Measurements from ENCODE around the gene COL24A1. TPM values are rescaled to one million over a fixed set of nuclear protein-coding genes. Genes with fewer than 3 reads are reported as not detected.
A peak's percentile ranks its signal among the peaks of the same experiment; 100 is the strongest.
"Not testable (repeated sequence)": the region's sequence is repeated elsewhere in the genome, so short reads cannot be mapped to it uniquely, and the experiment has no call there.

COL24A1 gene
- total RNA-seq, 1 experiment from 2014 or later = not detected

DNA sequence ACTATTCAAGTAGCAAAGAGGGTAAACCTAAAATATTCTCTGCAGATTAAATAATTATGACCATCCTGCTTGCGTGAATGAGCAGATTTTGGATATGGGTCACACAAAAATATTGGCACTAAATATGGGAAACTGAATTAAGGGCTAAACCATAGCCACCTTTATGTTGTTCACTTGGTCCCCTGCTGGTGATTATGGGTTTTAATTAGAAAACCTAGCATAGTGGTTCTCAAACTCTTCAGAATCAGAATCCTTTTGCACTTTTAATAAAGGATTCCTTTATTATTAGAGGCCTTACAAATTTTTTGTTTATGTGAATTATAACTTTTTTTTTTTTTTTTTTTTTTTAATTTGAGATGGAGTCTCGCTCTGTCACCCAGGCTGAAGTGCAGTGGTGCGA is 409.8 kb downstream of the COL24A1 start:
- in situ Hi-C loops (cut with HindIII; ENCODE audit: low sequenced_read_pairs) = no loop called here
- no peak for DNase-seq (ENCODE audit: low spot score)

DNA sequence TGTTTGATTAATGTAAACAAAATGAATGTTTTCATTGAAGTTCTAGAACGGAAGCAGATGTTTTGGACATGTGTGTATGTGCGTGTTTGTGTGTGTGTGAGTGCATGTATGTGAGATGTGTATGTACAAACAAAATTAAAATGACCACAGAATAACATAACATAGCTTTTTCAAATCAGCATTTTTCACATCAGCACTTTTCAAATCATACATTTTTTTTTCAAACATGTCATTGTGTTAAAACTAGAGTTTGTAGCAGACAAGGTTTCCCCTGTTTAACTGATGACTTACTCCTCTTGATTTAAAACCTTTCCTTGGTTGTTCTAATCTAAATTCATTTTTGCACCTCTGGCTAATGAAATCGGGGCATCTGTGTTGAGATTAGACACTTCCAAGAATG is 412.8 kb downstream of the COL24A1 start:
- DNase-seq (ENCODE audit: low spot score) = no peak
- in situ Hi-C loops (cut with HindIII; ENCODE audit: low sequenced_read_pairs) = no loop called here

DNA sequence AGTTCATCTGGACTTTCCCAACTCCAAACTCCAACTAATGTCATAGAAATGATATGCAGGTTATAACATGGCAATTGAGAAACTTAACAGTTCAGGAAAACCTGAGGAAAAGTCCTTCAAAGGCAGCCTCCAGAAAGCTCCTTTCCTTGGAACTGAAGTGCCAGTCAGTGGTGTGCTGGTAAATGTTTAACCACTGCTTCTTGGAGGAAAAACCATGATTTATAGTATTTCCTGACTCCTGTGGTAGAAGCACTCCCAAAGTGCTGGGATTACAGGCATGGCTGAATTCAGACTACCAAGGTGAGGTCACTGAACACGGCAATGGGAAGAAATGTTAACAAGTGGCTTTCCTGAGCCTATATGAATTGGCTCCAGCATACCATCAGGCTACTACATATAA is 421.6 kb downstream of the COL24A1 start:
- in situ Hi-C loops (cut with HindIII; ENCODE audit: low sequenced_read_pairs) = no loop called here
- DNase-seq (ENCODE audit: low spot score) = no peak

DNA sequence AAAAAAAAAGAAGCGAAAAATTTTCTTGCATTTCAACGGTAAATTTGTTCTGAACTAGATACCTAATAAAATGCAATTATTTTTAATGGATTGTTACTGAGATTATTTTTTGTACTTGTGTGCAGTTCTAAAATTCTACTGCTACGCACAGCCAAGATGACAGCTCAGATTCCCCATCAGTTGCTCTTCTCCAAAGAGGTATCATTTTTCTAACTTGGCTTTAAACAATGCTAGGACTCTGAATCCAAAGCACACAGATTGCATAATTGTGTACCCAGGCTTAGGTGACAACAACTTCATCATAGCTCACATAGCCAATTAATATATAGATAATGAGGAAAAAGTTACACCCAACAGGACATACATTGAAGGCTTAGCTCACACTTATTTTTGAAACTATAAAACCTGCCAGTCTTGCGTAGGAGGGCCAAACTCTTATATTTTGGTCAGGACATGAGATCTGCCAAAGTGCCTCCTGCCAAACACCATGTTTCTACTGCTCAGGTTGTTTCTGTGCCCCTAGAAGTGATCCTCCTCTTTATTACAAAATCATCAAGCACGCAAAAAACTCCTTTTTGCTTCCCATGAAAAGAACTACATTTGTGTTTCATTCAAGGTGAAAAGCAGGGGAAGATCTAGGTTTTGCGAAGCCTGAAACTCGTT is 437.8 kb downstream of the COL24A1 start:
- in situ Hi-C loops (cut with HindIII; ENCODE audit: low sequenced_read_pairs) = no loop called here

DNA sequence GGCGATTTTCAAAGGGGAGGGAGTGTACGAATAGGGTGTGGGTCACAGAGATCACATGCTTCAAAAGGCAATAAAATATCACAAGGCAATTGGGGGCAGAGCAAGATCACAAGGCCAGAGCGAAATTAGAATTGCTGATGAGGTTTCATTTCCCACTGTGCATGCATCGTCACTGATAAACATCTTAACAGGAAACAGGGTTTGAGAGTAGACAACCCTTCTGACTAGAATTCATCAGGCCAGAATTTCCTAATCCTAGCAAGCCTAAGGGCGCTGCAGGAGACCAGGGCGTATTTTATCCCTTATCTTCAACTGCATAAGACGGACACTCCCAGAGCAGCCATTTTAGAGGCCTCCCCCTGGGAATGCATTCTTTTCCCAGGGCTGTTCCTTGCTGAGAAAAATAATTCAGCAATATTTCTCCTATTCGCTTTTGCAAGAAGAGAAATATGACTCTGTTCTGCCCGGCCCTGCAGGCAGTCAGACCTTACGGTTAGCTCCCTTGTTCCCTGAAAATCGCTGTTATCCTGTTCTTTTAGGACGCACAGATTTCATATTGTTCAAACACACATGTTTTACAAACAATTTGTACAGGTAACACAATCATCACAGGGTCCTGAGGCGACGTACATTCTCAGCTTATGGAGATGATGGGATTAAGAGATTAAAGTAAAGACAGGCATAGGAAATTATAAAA is 442.0 kb downstream of the COL24A1 start:
- in situ Hi-C loops (cut with HindIII; ENCODE audit: low sequenced_read_pairs); DNase-seq (ENCODE audit: low spot score): not testable (repeated sequence)

More for the DNA sequence above, 437.8 kb downstream of the COL24A1 start:
- no peak for DNase-seq (ENCODE audit: low spot score)

DNA sequence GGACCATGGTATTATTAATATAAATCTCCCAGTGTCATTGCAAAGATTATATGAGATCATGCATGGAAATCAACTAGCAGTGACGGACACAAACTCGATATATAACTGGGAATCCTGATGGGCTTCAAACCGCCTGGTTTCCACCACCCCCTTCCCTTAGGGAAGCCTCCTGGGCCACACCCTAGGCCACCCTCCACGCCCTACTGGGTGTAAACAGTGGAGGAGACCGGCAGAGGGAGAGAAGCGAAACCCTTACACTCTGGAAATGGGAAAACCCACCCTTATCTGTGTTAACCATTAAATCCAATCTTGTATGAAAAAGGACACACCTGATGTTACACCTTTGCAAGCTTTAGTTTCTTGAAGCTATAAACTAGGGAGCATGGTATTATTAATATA is 447.7 kb downstream of the COL24A1 start:
- in situ Hi-C loops (cut with HindIII; ENCODE audit: low sequenced_read_pairs) = loop anchor here (10.0 kb wide), 1 partner anchor 104 kb away; no protein-coding TSS in a partner anchor
- DNase-seq (ENCODE audit: low spot score) = no peak

DNA sequence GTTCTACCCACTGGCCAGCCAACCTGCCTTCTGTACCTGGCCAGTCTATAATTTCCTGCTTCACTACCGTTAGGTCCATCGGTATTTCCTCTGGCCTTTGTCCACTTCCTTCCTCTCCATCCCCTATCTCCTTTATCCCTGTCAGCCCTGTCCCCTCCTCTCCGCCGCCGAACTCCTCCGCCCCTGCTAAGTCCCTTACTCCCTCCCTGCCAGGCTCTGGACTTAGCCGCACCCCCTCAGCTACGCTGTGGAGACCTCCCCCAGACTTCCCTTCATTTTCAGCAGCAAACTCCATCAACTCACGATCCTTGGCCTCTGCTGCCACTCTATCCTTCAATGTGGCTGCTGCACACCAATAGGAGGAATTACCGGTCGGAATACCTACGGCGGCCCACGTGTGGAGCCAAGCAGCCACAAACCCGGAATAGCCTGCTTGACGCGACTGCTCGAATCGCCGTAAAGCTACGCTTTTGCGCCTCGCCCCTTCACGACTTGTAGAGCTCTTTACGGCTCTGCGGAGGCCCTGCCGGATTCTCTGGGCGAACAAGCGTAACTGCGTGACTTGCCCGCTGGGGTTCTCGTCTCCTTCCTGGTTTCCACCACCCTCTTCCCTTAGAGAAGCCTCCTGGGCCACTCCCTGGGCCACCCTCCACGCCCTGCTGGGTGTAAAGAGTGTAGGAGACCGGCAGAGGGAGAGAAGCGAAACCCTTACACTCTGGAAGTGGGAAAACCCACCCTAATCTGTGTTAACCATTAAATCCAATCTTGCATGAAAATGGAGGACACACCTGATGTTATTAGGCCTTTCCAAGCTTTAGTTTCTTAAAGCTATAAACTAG is 448.4 kb downstream of the COL24A1 start, which contains the start of gene ZNHIT6:
TSS of gene ZNHIT6 (minus strand) at position 444 of the 839 bp plus-strand sequence. CDS start at position 295, 149 bp downstream.
- in situ Hi-C loops (cut with HindIII; ENCODE audit: low sequenced_read_pairs) = loop anchor here (10.0 kb wide), 1 partner anchor 103 kb away; no protein-coding TSS in a partner anchor
- DNase-seq (ENCODE audit: low spot score) = peak; percentile 94

DNA sequence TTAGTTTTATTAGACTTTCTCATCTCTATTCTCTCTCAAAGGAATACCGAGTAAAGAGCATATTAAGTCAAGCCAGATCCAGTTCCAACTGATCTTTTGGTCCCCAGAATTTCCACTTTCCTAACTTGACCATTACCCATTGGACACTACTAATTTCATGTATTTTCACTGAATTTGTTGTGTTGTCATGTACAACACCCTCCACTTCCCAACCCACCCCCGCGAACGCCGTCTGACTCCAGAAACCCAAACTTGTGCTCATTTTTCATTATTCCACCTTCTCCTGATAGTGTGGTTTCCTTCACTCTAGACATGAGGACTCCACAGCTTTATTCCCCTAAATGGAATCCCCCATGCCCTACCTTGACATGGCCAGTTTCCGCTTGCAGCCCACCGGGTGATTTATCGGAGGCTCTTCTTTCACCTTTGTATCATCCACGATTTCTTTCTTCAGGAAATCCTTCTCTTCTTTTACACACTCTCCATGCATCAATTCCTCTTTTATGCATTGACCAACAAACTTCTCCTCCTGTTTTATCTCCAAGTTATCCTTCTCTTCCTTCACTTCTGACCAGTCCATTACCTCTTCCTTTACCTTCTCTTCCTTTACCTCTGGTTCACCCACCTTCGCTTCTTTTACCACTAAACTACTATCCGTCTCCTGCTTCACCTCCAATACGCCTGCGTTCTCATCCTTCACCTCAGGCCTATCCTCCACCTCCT is 449.1 kb downstream of the COL24A1 start:
- no peak for DNase-seq (ENCODE audit: low spot score)
- in situ Hi-C loops (cut with HindIII; ENCODE audit: low sequenced_read_pairs) = loop anchor here (10.0 kb wide), 1 partner anchor 103 kb away; no protein-coding TSS in a partner anchor

DNA sequence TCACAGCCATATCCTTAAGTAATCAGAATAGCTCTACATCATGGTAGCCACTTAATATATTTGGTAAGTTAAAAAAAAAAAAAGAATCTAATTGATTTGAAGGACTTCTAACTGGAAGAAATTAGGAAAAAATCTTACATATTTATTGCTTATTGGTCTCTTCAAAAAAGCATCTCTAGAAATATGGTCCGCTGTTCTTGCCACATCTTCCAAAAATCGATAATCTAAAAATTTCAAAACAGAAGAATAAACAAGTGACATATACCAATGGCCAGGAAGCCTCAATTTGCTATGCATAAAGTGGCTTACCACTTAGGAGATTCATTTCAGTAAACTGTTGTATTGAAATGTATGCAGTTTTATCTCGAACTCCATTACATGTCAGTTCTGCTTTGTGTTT is 450.6 kb downstream of the COL24A1 start:
- DNase-seq (ENCODE audit: low spot score) = no peak
- in situ Hi-C loops (cut with HindIII; ENCODE audit: low sequenced_read_pairs) = loop anchor here (10.0 kb wide), 1 partner anchor 101 kb away; no protein-coding TSS in a partner anchor

DNA sequence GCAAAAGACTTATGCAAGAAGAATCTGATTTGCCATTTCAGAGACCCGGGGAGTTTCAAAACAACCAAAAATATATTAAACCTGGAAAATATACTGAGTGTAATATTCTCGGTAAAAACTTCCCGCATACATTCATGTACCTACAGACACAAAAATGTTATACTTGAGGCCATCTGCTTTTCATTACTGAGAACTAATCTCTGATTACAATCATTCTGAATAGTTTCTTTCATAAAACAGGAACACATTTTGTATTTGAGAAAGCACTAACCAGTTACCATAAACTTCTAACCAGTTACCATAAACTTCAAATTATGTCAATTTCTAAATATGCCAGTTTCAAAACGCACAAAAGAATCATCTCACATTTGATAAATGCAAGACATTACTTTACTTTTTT is 456.1 kb downstream of the COL24A1 start:
- no peak for DNase-seq (ENCODE audit: low spot score)
- in situ Hi-C loops (cut with HindIII; ENCODE audit: low sequenced_read_pairs) = loop anchor here (10.0 kb wide), 1 partner anchor 96 kb away; no protein-coding TSS in a partner anchor

DNA sequence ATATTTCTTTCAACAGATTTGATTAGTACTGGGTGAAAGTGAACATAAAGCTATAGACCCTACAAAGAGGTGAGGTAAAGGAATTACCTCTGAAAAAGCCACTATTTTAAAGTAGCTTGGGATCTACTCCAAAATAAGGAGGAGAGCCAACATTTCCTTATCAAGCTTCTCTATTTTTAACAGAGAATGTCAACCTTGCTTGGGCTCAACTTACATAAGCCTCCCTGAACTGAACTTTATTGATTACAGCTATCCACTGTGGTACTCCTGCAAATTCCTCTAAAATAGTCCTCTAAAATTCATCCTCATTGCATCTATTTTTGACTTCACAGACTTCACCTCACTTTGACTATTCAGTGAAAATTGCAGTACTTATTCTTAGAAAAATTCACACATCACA is 458.7 kb downstream of the COL24A1 start:
- no peak for DNase-seq (ENCODE audit: low spot score)
- in situ Hi-C loops (cut with HindIII; ENCODE audit: low sequenced_read_pairs) = no loop called here

DNA sequence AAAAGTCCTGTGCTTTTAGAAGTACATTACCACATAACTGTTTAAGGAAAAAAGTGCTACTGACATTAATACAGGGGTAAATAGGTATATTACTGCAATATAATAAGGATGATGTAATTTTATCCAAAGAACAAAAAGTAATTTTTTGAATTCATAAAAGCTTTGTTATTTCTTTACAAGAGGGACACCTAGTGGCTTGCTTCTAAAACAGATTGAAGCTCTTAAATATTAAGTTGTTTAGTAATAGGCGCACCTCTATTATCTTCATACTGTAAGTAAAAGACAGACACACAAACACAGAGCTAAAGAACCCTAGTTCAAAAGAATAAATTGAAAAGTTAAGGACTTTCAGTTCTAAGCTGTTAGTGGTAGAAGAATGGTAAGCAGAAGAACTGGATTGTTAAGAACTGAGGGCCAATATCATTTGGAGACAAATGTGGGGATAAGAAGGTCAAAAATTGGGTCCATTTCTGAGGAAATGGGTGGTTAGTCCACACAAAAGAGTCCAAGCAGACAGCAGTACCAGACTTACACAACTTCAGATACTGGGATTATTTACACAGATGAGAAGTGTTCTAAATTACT is 463.8 kb downstream of the COL24A1 start:
- peak; percentile 23 for DNase-seq (ENCODE audit: low spot score)

DNA sequence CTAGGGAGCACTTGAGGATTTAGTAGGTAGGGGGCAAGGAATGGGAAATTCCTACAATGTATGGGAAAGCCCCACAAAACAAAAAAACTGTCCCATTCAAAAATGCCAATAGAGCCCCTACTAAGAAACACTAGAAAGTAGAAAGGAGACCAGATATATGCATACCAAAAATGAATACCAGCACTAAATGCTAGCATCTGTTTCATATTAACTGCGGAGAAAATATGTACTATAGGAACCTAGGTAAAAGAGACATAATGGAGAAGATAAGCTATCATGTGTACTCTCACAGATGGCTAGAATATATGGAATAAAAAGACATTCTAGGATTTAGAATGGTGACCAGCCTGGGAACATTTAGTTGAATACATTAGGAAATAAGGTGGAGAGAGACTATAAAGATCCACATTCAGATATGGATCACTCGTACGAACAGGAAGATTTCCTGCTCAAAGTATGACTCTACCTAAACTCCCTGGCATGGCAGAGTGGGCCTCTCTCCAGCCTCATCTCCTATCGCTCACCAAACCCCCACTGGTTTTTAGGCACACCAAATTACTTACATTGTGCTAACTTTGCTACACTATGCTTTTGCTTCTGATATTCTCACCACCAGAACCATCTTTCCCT is 466.7 kb downstream of the COL24A1 start:
- in situ Hi-C loops (cut with HindIII; ENCODE audit: low sequenced_read_pairs) = loop anchor here (10.0 kb wide), 1 partner anchor 365 kb away; no protein-coding TSS in a partner anchor
- no peak for DNase-seq (ENCODE audit: low spot score)

More for the DNA sequence above, 463.8 kb downstream of the COL24A1 start:
- in situ Hi-C loops (cut with HindIII; ENCODE audit: low sequenced_read_pairs) = no loop called here

DNA sequence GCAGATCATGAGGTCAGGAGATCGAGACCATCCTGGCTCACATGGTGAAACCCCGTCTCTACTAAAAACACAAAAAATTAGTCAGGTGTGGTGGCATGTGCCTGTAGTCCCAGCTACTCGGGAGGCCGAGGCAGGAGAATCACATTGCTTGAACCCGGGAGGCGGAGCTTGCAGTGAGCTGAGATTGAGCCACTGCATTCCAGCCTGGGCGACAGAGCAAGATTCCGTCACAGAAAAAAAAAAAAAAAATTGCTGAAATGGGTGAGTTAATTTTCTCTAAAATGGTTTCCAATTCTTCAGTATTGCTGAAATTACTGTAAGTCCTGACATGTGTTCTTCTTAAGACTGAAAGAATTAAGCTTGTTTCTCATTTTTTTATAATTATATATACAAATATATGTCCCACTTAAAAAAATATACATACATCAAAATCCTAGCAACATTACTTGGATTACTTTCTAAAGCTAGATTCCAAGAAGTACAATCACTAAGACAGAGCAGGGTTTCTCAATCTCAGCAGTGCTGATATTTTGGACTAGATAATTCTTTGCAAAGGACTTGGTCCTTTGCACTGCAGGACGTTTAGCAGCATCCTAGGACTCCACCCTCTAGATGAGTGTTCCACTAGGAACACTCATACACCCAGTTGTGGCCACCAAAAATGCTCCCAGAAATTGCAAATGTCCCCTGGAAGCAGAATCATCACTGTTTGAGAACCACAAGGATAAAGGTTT is 473.1 kb downstream of the COL24A1 start:
- DNase-seq (ENCODE audit: low spot score) = no peak
- in situ Hi-C loops (cut with HindIII; ENCODE audit: low sequenced_read_pairs) = loop anchor here (10.0 kb wide), 1 partner anchor 359 kb away; no protein-coding TSS in a partner anchor

DNA sequence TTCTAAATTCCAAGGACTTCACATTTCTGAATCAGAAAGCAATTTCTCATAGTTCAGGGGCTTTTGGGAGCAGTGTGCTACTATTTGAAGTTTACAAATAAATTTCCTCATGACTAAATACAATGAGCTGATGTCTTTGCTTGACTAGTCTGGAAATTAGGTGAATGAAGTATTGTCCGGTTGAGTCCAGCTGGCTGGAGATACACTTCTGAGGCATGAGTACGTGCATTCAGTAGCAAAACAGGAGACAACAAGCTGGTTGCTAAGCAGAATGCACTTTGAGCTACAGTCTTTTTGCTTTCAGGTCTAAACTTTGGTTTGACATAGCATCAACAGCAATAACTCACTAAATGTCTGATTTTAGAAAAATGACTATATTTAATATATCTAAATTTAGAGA is 475.5 kb downstream of the COL24A1 start:
- no peak for DNase-seq (ENCODE audit: low spot score)
- in situ Hi-C loops (cut with HindIII; ENCODE audit: low sequenced_read_pairs) = loop anchor here (10.0 kb wide), 1 partner anchor 356 kb away; no protein-coding TSS in a partner anchor
